ENCODE measurements around the gene FARSB. TPM values are rescaled to one million over a fixed set of nuclear protein-coding genes. Genes with fewer than 3 reads are reported as not detected.

Gene FARSB
- total RNA-seq, 4 donors from 2014 or later = 11.1 to 14.3 (median 13.0) TPM

- Histone ChIP-seq H3K27ac (no peak overlapping the region), H3K27me3 (no peaks in the 10 kb centered on the region), H3K9me3 (no peaks in the 10 kb centered on the region), H3K4me1 (no peaks in the 10 kb centered on the region), H3K36me3 (peaks cover 0 to 39% of the 10 kb centered on the region in 2 donors), H3K4me3 (no peak overlapping the region)
- ATAC-seq = no peak
- TF ChIP-seq CTCF (IDR thresholded peaks at IDR 0.05) (no peak), EP300 (IDR thresholded peaks at IDR 0.05) (no peak)
- 38 to 70% methylated on average over 1 of the region's 1 CpG for WGBS, 2 donors (ENCODE audit: low coverage in 1 of 2)
These were observed 45.1 kb downstream of the FARSB start for GRCh38 chr2:222610746-222611145.

- no peak for ATAC-seq
- no peak overlapping the region for H3K27ac ChIP-seq
- no peaks in the 10 kb centered on the region for H3K4me1 ChIP-seq
- 79 to 100% methylated on average over 1 to 3 of the region's 3 CpGs for WGBS, 2 donors (ENCODE audit: low coverage in 1 of 2)
- H3K4me3 ChIP-seq = no peak overlapping the region
- no peaks in the 10 kb centered on the region for H3K9me3 ChIP-seq
- H3K36me3 ChIP-seq = peaks cover 0 to 26% of the 10 kb centered on the region in 2 donors
- no peaks in the 10 kb centered on the region for H3K27me3 ChIP-seq
- no peak for TF ChIP-seq EP300 (IDR thresholded peaks at IDR 0.05)
- no peak for TF ChIP-seq CTCF (IDR thresholded peaks at IDR 0.05)
- no peak for TF ChIP-seq POLR2AphosphoS5 (IDR thresholded peaks at IDR 0.05)
- no peak for TF ChIP-seq POLR2A (IDR thresholded peaks at IDR 0.05)
These were observed 46.5 kb downstream of the FARSB start for GRCh38 chr2:222609381-222609780.

- Histone ChIP-seq H3K9me3 (no peaks in the 10 kb centered on the region), H3K4me1 (no peaks in the 10 kb centered on the region), H3K4me3 (no peak overlapping the region), H3K27me3 (no peaks in the 10 kb centered on the region), H3K27ac (no peak overlapping the region), H3K36me3 (peaks cover 0 to 19% of the 10 kb centered on the region in 2 donors)
- TF ChIP-seq POLR2AphosphoS5 (IDR thresholded peaks at IDR 0.05) = no peak
- no peak for TF ChIP-seq EP300 (IDR thresholded peaks at IDR 0.05)
- no peak for TF ChIP-seq POLR2A (IDR thresholded peaks at IDR 0.05)
- no peak for TF ChIP-seq CTCF (IDR thresholded peaks at IDR 0.05)
- no peak for ATAC-seq
- 65 to 67% methylated on average over 4 of the region's 4 CpGs for WGBS, 2 donors (ENCODE audit: low coverage in 1 of 2)
These were observed 47.8 kb downstream of the FARSB start for GRCh38 chr2:222608081-222608480.

- no peaks in the 10 kb centered on the region for H3K4me1 ChIP-seq
- no peak for ATAC-seq
- 88 to 100% methylated on average over 3 of the region's 3 CpGs for WGBS, 2 donors (ENCODE audit: low coverage in 1 of 2)
- H3K27me3 ChIP-seq = no peaks in the 10 kb centered on the region
- TF ChIP-seq POLR2A (IDR thresholded peaks at IDR 0.05) = no peak
- H3K9me3 ChIP-seq = no peaks in the 10 kb centered on the region
- H3K27ac ChIP-seq = no peak overlapping the region
- peaks cover 0 to 1% of the 10 kb centered on the region in 2 donors for H3K36me3 ChIP-seq
- no peak overlapping the region for H3K4me3 ChIP-seq
These were observed 49.6 kb downstream of the FARSB start for GRCh38 chr2:222606306-222606705.

- TF ChIP-seq POLR2A (IDR thresholded peaks at IDR 0.05) (no peak), EP300 (IDR thresholded peaks at IDR 0.05) (no peak), CTCF (IDR thresholded peaks at IDR 0.05) (no peak), POLR2AphosphoS5 (IDR thresholded peaks at IDR 0.05) (no peak)
- Histone ChIP-seq H3K9me3 (no peaks in the 10 kb centered on the region), H3K4me1 (no peaks in the 10 kb centered on the region), H3K27ac (no peak overlapping the region), H3K4me3 (no peak overlapping the region), H3K36me3 (peaks cover 0 to 1% of the 10 kb centered on the region in 2 donors), H3K27me3 (no peaks in the 10 kb centered on the region)
- no peak for ATAC-seq
- WGBS, 2 donors (ENCODE audit: low coverage in 1 of 2) = 73 to 79% methylated on average over 4 of the region's 5 CpGs
These were observed 51.0 kb downstream of the FARSB start for GRCh38 chr2:222604749-222605515.

All from gastroesophageal sphincter (tissue), 4 donors.